Astrocyte of the cerebellum (primary cell): Measurements from ENCODE around the gene COG3.

Source experiments
- DNase-seq: peaks from one replicate; pipeline ENCODE4 v3.0.0-alpha.2; 2011; ENCODE audit warnings: low read depth
- H3K4me3 ChIP-seq: 2 replicates; pipeline ENCODE4 v1.5.1; 2011; ENCODE audit warnings: mild to moderate bottlenecking, low read depth, low read length, moderate library complexity
- in situ Hi-C: cut with HindIII; loops from 2 replicates; pipeline ENCODE4 v1.10.0; 2017; ENCODE audit warnings: low sequenced_read_pairs
- TF ChIP-seq, protein P1 (sequence below): IDR thresholded peaks from 2 replicates; pipeline ENCODE4 v1.5.1; 2012; ENCODE audit warnings: low read length, low read depth, moderate library complexity, mild to moderate bottlenecking; ENCODE audit errors: missing control alignments

COG3 gene

DNA sequence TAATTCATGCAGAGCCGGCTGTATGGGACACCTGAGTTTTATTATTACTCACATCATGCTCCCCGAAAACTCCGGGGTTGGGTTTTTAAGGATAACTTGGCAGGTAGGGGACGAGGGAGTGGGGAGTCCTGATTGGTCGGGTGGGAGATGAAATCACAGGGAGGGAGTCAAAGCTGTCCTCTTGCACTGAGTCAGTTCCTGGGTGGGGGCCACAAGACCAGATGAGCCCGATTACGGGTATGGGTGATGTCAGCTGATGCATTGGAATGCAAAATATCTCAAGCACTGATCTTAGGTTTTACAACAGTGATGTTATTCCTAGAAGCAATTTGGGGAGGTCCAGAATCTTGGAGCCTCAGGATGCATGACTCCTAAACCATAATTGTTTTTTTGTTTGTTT lies 18.6 kb upstream of the COG3 start:
- in situ Hi-C loops: no loop called here
- TF ChIP-seq, protein P1, sequence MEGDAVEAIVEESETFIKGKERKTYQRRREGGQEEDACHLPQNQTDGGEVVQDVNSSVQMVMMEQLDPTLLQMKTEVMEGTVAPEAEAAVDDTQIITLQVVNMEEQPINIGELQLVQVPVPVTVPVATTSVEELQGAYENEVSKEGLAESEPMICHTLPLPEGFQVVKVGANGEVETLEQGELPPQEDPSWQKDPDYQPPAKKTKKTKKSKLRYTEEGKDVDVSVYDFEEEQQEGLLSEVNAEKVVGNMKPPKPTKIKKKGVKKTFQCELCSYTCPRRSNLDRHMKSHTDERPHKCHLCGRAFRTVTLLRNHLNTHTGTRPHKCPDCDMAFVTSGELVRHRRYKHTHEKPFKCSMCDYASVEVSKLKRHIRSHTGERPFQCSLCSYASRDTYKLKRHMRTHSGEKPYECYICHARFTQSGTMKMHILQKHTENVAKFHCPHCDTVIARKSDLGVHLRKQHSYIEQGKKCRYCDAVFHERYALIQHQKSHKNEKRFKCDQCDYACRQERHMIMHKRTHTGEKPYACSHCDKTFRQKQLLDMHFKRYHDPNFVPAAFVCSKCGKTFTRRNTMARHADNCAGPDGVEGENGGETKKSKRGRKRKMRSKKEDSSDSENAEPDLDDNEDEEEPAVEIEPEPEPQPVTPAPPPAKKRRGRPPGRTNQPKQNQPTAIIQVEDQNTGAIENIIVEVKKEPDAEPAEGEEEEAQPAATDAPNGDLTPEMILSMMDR: no peak
- no peak overlapping the region for H3K4me3 ChIP-seq
- DNase-seq: no peak

DNA sequence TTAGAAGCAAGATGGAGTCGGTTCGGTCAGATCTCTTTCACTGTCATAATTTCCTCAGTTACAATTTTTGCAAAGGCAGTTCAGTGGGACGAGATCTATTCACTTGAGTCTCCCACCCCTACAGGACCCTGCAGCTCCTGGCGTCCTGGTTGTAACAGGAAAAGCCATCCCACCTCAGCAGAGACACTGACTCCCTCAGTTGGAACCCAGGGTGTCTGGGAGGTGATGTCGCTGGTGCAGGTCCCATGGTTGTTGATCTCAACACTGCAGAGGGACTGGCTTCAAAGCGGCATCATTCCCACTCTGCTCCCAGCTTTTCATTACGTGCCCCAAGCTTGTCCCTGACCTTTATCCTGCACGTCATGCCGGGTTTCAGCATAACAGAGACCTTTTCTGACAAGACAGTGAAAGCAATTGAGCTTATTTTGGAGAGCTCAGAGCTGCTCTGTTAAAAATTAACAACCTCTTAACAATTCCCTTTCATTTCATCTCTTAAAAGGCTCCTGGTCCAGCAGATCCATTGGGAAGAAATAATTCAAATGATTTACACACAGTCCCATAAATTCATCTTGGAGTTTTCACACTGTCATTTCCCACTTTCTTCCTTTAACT lies 17.6 kb upstream of the COG3 start:
- in situ Hi-C loops: no loop called here
- TF ChIP-seq, protein P1: no peak

DNA sequence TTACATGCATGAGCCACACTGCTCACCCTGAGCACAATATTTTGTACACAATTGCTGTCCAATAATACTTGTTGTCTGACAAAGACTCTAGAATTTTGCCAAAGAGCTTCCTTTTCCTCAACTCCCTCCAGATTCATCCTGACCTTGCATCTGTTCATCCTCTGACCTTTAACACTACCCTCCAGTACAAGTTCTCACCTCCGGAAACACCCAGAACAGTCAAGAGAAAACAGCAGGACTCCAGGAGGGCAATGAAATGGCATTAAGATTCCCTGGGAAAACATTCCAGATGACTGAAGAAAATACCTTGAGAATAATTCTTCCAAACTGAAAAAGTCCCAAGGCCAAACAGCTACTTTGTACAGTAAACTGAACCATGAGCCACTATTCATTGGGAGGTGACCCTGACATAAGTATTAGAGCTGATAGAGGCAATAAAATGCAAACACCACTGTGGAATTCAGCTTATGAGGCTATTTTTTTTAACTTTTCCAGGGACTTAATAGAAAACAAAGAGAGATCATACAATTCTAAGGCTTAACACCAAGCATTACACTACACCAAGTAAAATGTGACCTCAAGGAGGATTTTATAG lies 15.7 kb upstream of the COG3 start:
- in situ Hi-C loops: no loop called here

More for the DNA sequence above, 17.6 kb upstream of the COG3 start:
- no peak overlapping the region for H3K4me3 ChIP-seq
- no peak for DNase-seq

DNA sequence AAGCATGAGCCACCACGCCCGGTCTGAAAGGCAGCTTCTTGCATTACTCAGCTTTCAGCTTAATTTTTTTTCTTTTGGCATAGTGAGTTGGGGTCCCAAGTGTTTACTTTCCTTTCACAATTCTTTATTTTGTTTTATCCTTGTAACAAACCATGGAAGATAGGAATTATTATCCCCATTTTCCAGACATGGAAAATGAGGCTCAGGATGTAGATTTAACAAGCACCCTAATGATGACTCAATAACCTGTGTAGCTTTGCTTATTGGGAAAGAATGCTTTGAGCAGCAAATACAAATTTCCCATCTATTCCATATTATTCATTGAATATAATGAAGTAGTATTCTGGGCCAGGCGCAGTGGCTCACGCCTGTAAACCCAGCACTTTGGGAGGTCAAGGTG lies 13.5 kb upstream of the COG3 start:
- H3K4me3 ChIP-seq: no peak overlapping the region
- in situ Hi-C loops: no loop called here
- TF ChIP-seq, protein P1: no peak
- DNase-seq: no peak

More for the DNA sequence above, 15.7 kb upstream of the COG3 start:
- no peak for DNase-seq
- TF ChIP-seq, protein P1: no peak
- no peak overlapping the region for H3K4me3 ChIP-seq

DNA sequence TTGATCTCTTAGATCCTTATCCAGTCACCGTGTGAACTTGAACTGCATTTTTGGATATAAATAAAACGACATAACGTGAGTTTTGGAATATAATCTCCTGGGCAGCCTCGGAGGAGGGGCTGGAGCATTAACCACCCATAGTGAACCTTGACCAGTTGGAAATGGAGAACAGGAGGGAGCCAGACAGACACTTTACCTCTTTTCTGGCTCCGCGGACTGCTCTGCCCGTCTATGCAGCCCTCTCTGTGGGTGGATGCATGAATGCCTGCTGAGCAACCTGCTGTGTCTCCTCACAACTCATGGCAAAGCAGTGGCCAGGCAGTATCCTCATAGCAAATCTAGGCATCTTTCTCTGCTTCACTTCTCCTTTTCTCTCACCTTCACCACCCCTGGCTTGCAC lies 10.5 kb upstream of the COG3 start:
- no peak overlapping the region for H3K4me3 ChIP-seq
- TF ChIP-seq, protein P1: no peak
- in situ Hi-C loops: no loop called here
- DNase-seq: no peak

DNA sequence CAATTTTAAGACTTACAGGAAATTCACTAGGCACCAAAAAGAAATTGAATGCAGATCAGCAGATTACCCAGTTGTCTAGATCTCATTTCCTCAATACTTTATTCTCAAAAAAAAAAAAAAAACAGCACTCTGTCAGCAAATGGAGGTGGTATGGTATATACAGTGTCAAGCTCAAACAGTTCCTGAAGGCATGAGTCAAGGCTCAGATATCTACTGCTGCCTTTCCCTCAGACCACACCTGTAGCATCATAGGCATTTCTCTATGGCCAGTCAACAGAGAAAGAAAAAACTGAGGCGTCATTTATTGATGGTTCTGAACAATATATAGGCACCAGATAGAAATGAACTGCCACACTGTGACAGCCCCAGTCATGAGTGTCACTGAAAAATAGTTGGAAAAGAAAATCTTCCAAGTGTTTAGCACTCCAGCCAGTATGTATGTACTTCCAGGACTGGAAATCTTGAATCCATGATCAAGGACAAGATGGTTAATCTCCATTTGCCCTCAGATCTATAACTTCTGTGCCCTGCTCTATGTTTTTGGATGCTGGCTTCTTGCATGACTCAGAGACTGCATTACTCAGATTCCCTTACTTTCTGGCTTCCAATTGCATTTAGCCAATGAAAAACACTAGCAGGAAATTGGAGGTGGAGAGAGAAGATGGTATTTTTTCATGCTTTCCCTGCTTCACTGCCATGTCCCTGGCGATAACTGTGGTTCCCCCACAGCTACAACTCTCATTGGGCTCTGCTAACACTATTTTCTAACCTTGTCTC lies 8.4 kb upstream of the COG3 start:
- in situ Hi-C loops: no loop called here
- H3K4me3 ChIP-seq: no peak overlapping the region
- DNase-seq: no peak
- TF ChIP-seq, protein P1: no peak
